IMR-90 (cell line): ENCODE measurements around the gene PCMTD2. TPM values are rescaled to one million over a fixed set of nuclear protein-coding genes. Genes with fewer than 3 reads are reported as not detected.

ENCODE experiments used
- ATAC-seq: fragments of 200-7000 bp; cut with Tn5 transposase; 2 replicates; pipeline ENCODE4 v1.9.1; 2020; ENCODE audit warnings: low read depth, mild to moderate bottlenecking, moderate library complexity
- BruUV-seq: library from RNA; stranded (reverse); fragments of 400-500 nt; replicated peaks from 2 replicates; lab custom pipeline; 2021; lab: Mats Ljungman, UMichigan
- CTCF ChIA-PET: fragments of 300-600 bp; formaldehyde crosslinking; extraction: SDS; loops from one replicate; lab custom pipeline; 2021; ENCODE audit warnings: antibody characterized with exemption; lab: Yijun Ruan, JAX
- POLR2A ChIA-PET: fragments of 300-600 bp; sonication (Branson Sonifier 250); formaldehyde crosslinking; loops from one replicate; lab custom pipeline; 2022; ENCODE audit warnings: antibody characterized with exemption; ENCODE audit not compliant: unreplicated experiment; lab: Charles Lee
- DNase-seq: peaks from one replicate; pipeline ENCODE4 v3.0.0; 2013
- H2AFZ ChIP-seq: replicated peaks from 2 replicates; pipeline ENCODE3; 2013; ENCODE audit warnings: low read length, mild to moderate bottlenecking; ENCODE audit not compliant: poor library complexity
- H2AK5ac ChIP-seq: 2 replicates; pipeline ENCODE4 v1.6.1; 2013; ENCODE audit warnings: low read depth, low read length, inconsistent platforms
- H2AK9ac ChIP-seq: replicated peaks from 2 replicates; pipeline ENCODE3; 2013; ENCODE audit warnings: mild to moderate bottlenecking, low read depth, low read length, moderate library complexity; ENCODE audit not compliant: poor library complexity
- H2BK120ac ChIP-seq: 2 replicates; pipeline ENCODE4 v1.6.1; 2013; ENCODE audit warnings: low read depth, low read length, inconsistent platforms
- H2BK15ac ChIP-seq: 3 replicates; pipeline ENCODE4 v1.6.1; 2013; ENCODE audit warnings: low read depth, low read length, inconsistent platforms
- H2BK20ac ChIP-seq: 2 replicates; pipeline ENCODE4 v1.6.1; 2013; ENCODE audit warnings: low read depth, mild to moderate bottlenecking, inconsistent platforms, low read length, moderate library complexity
- H2BK5ac ChIP-seq: 2 replicates; pipeline ENCODE4 v1.6.1; 2013; ENCODE audit warnings: mild to moderate bottlenecking, low read depth, low read length, inconsistent platforms; ENCODE audit not compliant: poor library complexity, severe bottlenecking
- H3K14ac ChIP-seq: replicated peaks from 2 replicates; pipeline ENCODE4 v1.6.1; 2013; ENCODE audit warnings: low read depth, low read length, inconsistent platforms
- H3K18ac ChIP-seq: 2 replicates; pipeline ENCODE4 v1.6.1; 2013; ENCODE audit warnings: low read depth, low read length, control low read depth
- H3K23ac ChIP-seq: 2 replicates; pipeline ENCODE4 v1.6.1; 2013; ENCODE audit warnings: low read depth, low read length, inconsistent platforms
- H3K27ac ChIP-seq: 2 replicates; pipeline ENCODE4 v1.5.1; 2013; ENCODE audit warnings: mild to moderate bottlenecking, control low read depth, low read length; ENCODE audit not compliant: insufficient read depth
- H3K27me3 ChIP-seq: 2 replicates; pipeline ENCODE4 v1.6.1; 2013; ENCODE audit warnings: low read length; ENCODE audit not compliant: control insufficient read depth, insufficient read depth
- H3K36me3 ChIP-seq: 2 replicates; pipeline ENCODE4 v1.6.1; 2013; ENCODE audit warnings: low read length, mixed read lengths; ENCODE audit not compliant: control insufficient read depth, insufficient read depth
- H3K4ac ChIP-seq: 2 replicates; pipeline ENCODE4 v1.6.1; 2013; ENCODE audit warnings: low read depth, low read length, inconsistent platforms
- H3K4me1 ChIP-seq: 2 replicates; pipeline ENCODE4 v1.6.1; 2013; ENCODE audit warnings: low read length, mixed read lengths; ENCODE audit not compliant: control insufficient read depth, insufficient read depth
- H3K4me2 ChIP-seq: 2 replicates; pipeline ENCODE4 v1.6.1; 2013; ENCODE audit warnings: low read depth, mild to moderate bottlenecking, control low read depth, low read length, moderate library complexity
- H3K4me3 ChIP-seq: 2 replicates; pipeline ENCODE4 v1.5.1; 2013; ENCODE audit warnings: low read depth, mild to moderate bottlenecking, control low read depth, low read length, moderate library complexity; ENCODE audit not compliant: insufficient read depth
- H3K56ac ChIP-seq: 2 replicates; pipeline ENCODE4 v1.6.1; 2013; ENCODE audit warnings: low read length, inconsistent platforms; ENCODE audit not compliant: insufficient read depth; ENCODE audit errors: extremely low read depth
- H3K79me1 ChIP-seq, 2 experiments: 2 replicates each; pipeline ENCODE4 v1.6.1; 2013; ENCODE audit warnings: low read length in 2 of 2, inconsistent platforms in 1 of 2, low read depth in 1 of 2
- H3K9ac ChIP-seq: 2 replicates; pipeline ENCODE4 v1.6.1; 2013; ENCODE audit warnings: low read depth, low read length, control low read depth
- H3K9me1 ChIP-seq: 2 replicates; pipeline ENCODE4 v1.6.1; 2013; ENCODE audit warnings: low read length, inconsistent platforms; ENCODE audit not compliant: insufficient read depth
- H3K9me3 ChIP-seq: 2 replicates; pipeline ENCODE4 v1.6.1; 2013; ENCODE audit warnings: low read length; ENCODE audit not compliant: control insufficient read depth, insufficient read depth
- H4K20me1 ChIP-seq: 2 replicates; pipeline ENCODE4 v1.6.1; 2013; ENCODE audit warnings: low read length, inconsistent platforms; ENCODE audit not compliant: insufficient read depth
- H4K5ac ChIP-seq: 2 replicates; pipeline ENCODE4 v1.6.1; 2013; ENCODE audit warnings: mild to moderate bottlenecking, low read depth, low read length, control low read depth
- H4K8ac ChIP-seq, 2 experiments: 2 replicates each; pipeline ENCODE4 v1.6.1; 2013; ENCODE audit warnings: low read depth in 2 of 2, low read length in 2 of 2, control low read depth in 1 of 2, inconsistent platforms in 1 of 2
- H4K91ac ChIP-seq: 2 replicates; pipeline ENCODE4 v1.6.1; 2013; ENCODE audit warnings: low read depth, low read length, inconsistent platforms; ENCODE audit not compliant: insufficient read depth
- BHLHE40 ChIP-seq: fragments of 150-350 bp; IDR thresholded peaks from 2 replicates; pipeline ENCODE4 v1.6.1; 2016; ENCODE audit warnings: mild to moderate bottlenecking, low read depth, low read length
- CEBPB ChIP-seq: IDR thresholded peaks from 2 replicates; pipeline ENCODE4 v1.6.1; 2012; ENCODE audit warnings: low read depth, low read length, improper control_type of control experiment
- CHD1 ChIP-seq: IDR thresholded peaks from 2 replicates; pipeline ENCODE4 v1.6.1; 2012; ENCODE audit warnings: low read depth, low read length, improper control_type of control experiment
- CTCF ChIP-seq: conservative IDR thresholded peaks from 2 replicates; pipeline ENCODE4 v1.5.1; 2012; ENCODE audit warnings: mild to moderate bottlenecking, low read depth, low read length, improper control_type of control experiment
- ELK1 ChIP-seq: fragments of 150-350 bp; IDR thresholded peaks from 2 replicates; pipeline ENCODE4 v1.6.1; 2016; ENCODE audit warnings: low read depth, mild to moderate bottlenecking, low read length, moderate library complexity, borderline replicate concordance
- FOS ChIP-seq: fragments of 150-350 bp; IDR thresholded peaks from 2 replicates; pipeline ENCODE4 v1.6.1; 2016; ENCODE audit warnings: low read depth, low read length
- MAFK ChIP-seq: IDR thresholded peaks from 2 replicates; pipeline ENCODE4 v1.6.1; 2012; ENCODE audit warnings: low read depth, low read length, improper control_type of control experiment
- MAZ ChIP-seq: IDR thresholded peaks from 2 replicates; pipeline ENCODE4 v1.6.1; 2012; ENCODE audit warnings: low read depth, mild to moderate bottlenecking, low read length, improper control_type of control experiment, moderate library complexity, borderline replicate concordance
- MXI1 ChIP-seq: IDR thresholded peaks from 2 replicates; pipeline ENCODE4 v1.6.1; 2012; ENCODE audit warnings: low read depth, mild to moderate bottlenecking, low read length, moderate library complexity, borderline replicate concordance
- NFE2L2 ChIP-seq: fragments of 150-350 bp; IDR thresholded peaks from 2 replicates; pipeline ENCODE4 v1.6.1; 2016; ENCODE audit warnings: low read depth, mild to moderate bottlenecking, low read length
- POLR2A ChIP-seq: IDR thresholded peaks from 2 replicates; pipeline ENCODE4 v1.6.1; 2012; ENCODE audit warnings: mild to moderate bottlenecking, low read depth, low read length
- RAD21 ChIP-seq: IDR thresholded peaks from 2 replicates; pipeline ENCODE4 v1.6.1; 2012; ENCODE audit warnings: low read length, improper control_type of control experiment
- RCOR1 ChIP-seq: IDR thresholded peaks from 2 replicates; pipeline ENCODE4 v1.6.1; 2012; ENCODE audit warnings: mild to moderate bottlenecking, low read length, improper control_type of control experiment; ENCODE audit not compliant: insufficient replicate concordance
- RFX5 ChIP-seq: IDR thresholded peaks from 2 replicates; pipeline ENCODE4 v1.8.0; 2012; ENCODE audit warnings: low read depth, mild to moderate bottlenecking, low read length, moderate library complexity
- SMC3 ChIP-seq: fragments of 150-350 bp; IDR thresholded peaks from 2 replicates; pipeline ENCODE4 v1.6.1; 2016; ENCODE audit warnings: low read depth, mild to moderate bottlenecking, antibody characterized with exemption, low read length, moderate library complexity
- WGBS, 2 experiments: methylation state at CpG; one replicate each; pipeline versions ENCODE4 v1.1.5 to v1.1.7; 2013; ENCODE audit warnings: missing lambda C conversion rate in 2 of 2; ENCODE audit not compliant: insufficient read length in 1 of 2; ENCODE audit errors: extremely low coverage in 2 of 2; 5-methylcytosine and 5-hydroxymethylcytosine counted together
- dilution Hi-C: fragments of 300-500 bp; cut with HindIII; formaldehyde crosslinking; loops from one replicate; pipeline ENCODE4 v1.14.3; 2018; ENCODE audit warnings: low sequenced_read_pairs; ENCODE audit not compliant: unreplicated experiment
- in situ Hi-C: fragments of 300-500 bp; cut with MboI; formaldehyde crosslinking; loops from 3 replicates; pipeline ENCODE4 v1.14.3; 2019; ENCODE audit warnings: low sequenced_read_pairs, inconsistent platforms, mixed read lengths
- intact Hi-C: fragments of 100-400 bp; cut with micrococcal nuclease; formaldehyde crosslinking; loops from 2 replicates; pipeline ENCODE4 v1.10.0; 2022
- polyA plus RNA-seq, 3 experiments: library from polyadenylated mRNA; depleted of rRNA; stranded (reverse); fragments of >200 nt; gene quantifications; 2 replicates each; pipeline ENCODE4 v1.2.3, GENCODE V29; 2012; ENCODE audit warnings: low replicate concordance in 1 of 3
- total RNA-seq: library from RNA; depleted of rRNA; stranded (reverse); fragments of >200 nt; gene quantifications from 2 replicates; pipeline ENCODE4 v1.2.3, GENCODE V29; 2012
- TF ChIP-seq, protein P1 (sequence below): fragments of 150-350 bp; IDR thresholded peaks from 2 replicates; pipeline ENCODE4 v1.6.1; 2017; ENCODE audit warnings: mild to moderate bottlenecking, antibody characterized with exemption, low read length, low read depth

PCMTD2 gene
- total and polyA plus RNA-seq, 2 of the 4 experiments (the other 2 are of a cell fraction): 23.6 to 28.3 TPM

- Histone ChIP-seq H3K14ac (no peak overlapping the region), H3K4me1 (no peaks in the 10 kb centered on the region), H3K23ac (no peak overlapping the region), H4K5ac (no peak overlapping the region), H4K8ac (no peak overlapping the region), H3K9me1 (no peaks in the 10 kb centered on the region), H4K20me1 (no peaks in the 10 kb centered on the region), H2AK5ac (no peak overlapping the region), H2AK9ac (no peak overlapping the region), H3K79me1 (no peaks in the 10 kb centered on the region), H3K27me3 (peaks cover 17% of the 10 kb centered on the region), H2BK20ac (no peak overlapping the region), H3K9me3 (no peaks in the 10 kb centered on the region), H3K18ac (no peak overlapping the region), H3K4me2 (no peak overlapping the region), H2AFZ (no peak overlapping the region), H2BK15ac (no peak overlapping the region), H3K4ac (no peak overlapping the region), H4K91ac (no peak overlapping the region), H3K27ac (no peak overlapping the region), H2BK120ac (no peak overlapping the region), H3K4me3 (no peak overlapping the region), H3K9ac (no peak overlapping the region), H2BK5ac (no peak overlapping the region), H3K56ac (no peak overlapping the region), H3K36me3 (no peaks in the 10 kb centered on the region)
- ChIA-PET CTCF (interaction anchor here (1.5 kb wide), 1 partner anchor 10 kb away, joined by 5 read pairs; no protein-coding TSS in a partner anchor), POLR2A (no interaction called here)
- ATAC-seq (no peak), DNase-seq (no peak)
- no TSS peak for BruUV-seq
- dilution Hi-C loops (no loop called here), in situ Hi-C loops (no loop called here), intact Hi-C loops (no loop called here)
- no CpG with 5 or more reads among the region's 7 CpGs for WGBS, 2 experiments
- TF ChIP-seq MXI1: no peak
- TF ChIP-seq, protein P1, sequence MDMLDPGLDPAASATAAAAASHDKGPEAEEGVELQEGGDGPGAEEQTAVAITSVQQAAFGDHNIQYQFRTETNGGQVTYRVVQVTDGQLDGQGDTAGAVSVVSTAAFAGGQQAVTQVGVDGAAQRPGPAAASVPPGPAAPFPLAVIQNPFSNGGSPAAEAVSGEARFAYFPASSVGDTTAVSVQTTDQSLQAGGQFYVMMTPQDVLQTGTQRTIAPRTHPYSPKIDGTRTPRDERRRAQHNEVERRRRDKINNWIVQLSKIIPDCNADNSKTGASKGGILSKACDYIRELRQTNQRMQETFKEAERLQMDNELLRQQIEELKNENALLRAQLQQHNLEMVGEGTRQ: no peak
- no peak for TF ChIP-seq CEBPB
- TF ChIP-seq MAZ: no peak
- TF ChIP-seq MAFK: no peak
- TF ChIP-seq RFX5: no peak
- TF ChIP-seq SMC3: no peak
- TF ChIP-seq FOS: no peak
- no peak for TF ChIP-seq RAD21
- no peak for TF ChIP-seq ELK1
- TF ChIP-seq RCOR1: no peak
- TF ChIP-seq CTCF: no peak
- no peak for TF ChIP-seq NFE2L2
- no peak for TF ChIP-seq CHD1
- TF ChIP-seq POLR2A: no peak
- no peak for TF ChIP-seq BHLHE40
These were observed 16.6 kb upstream of the PCMTD2 start for GRCh38 chr20:64238851-64239387.
